Measurements from ENCODE around the gene TPST2.

DNA sequence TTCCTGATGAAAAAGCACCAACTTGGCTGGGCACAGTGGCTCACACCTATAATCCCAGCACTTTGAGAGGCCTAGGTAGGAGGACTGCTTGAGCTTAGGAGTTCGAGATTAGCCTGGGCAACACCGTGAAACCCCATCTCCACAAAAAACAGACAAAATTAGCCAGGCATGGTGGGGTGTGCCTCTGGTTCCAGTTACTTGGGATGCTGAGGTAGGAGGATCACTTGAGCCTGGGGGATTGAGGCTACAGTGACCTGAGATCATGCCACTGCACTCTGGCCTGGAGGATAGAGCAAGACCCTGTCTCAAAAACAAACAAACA lies 109.4 kb downstream of the TPST2 start:
- TF ChIP-seq YY1 (IDR thresholded peaks at IDR 0.05; ENCODE audit: insufficient read depth, insufficient read length) = no peak
- TF ChIP-seq ZNF274 (IDR thresholded peaks at IDR 0.05; ENCODE audit: low read depth, low read length) = no peak
